ENCODE data around the gene SPC24. TPM values are rescaled to one million over a fixed set of nuclear protein-coding genes. Genes with fewer than 3 reads are reported as not detected.

The SPC24 gene
- total and polyA plus RNA-seq, 2 experiments from 2014 or later, result 8.8 to 11.5 TPM

GRCh38 chr19:11138601-11139300, 16.8 kb downstream of the SPC24 start:
- H3K4me1 ChIP-seq (ENCODE audit: insufficient read depth), result peaks cover 49% of the 10 kb centered on the region

GRCh38 chr19:11137542-11138384, 17.8 kb downstream of the SPC24 start:
- Histone ChIP-seq H2AFZ (peak overlapping the region; percentile 77), H3K9me3 (ENCODE audit: low read depth) (no peaks in the 10 kb centered on the region), H3K9me2 (replicated peaks; ENCODE audit: insufficient read depth) (no peaks in the 10 kb centered on the region), H3K4me3 (peak overlapping the region; percentile 20), H4K20me1 (ENCODE audit: insufficient read depth, poor library complexity, severe bottlenecking) (no peaks in the 10 kb centered on the region), H3K79me2 (no peaks in the 10 kb centered on the region), H3K27me3 (no peaks in the 10 kb centered on the region), H3K36me3 (replicated peaks; ENCODE audit: insufficient read depth, low read depth) (no peaks in the 10 kb centered on the region), H3K4me1 (ENCODE audit: insufficient read depth) (peaks cover 39% of the 10 kb centered on the region), H3K27ac (peak overlapping the region; percentile 93), H3K4me2 (peak overlapping the region; percentile 85)
- 7% methylated on average over 26 of the region's 28 CpGs for WGBS (ENCODE audit: low lambda C conversion rate, missing lambda C conversion rate)
- peak; percentile 88 for DNase-seq (ENCODE audit: low spot score)
- no peak for TF ChIP-seq EZH2 (IDR thresholded peaks at IDR 0.05; ENCODE audit: borderline replicate concordance)
- peak; percentile 90 for TF ChIP-seq CTCF (IDR thresholded peaks at IDR 0.05; ENCODE audit: poor library complexity)

More at GRCh38 chr19:11138601-11139300, 16.8 kb downstream of the SPC24 start:
- no peaks in the 10 kb centered on the region for H3K9me3 ChIP-seq (ENCODE audit: low read depth)
- no peak overlapping the region for H3K4me3 ChIP-seq
- H3K9me2 ChIP-seq (replicated peaks; ENCODE audit: insufficient read depth), result no peaks in the 10 kb centered on the region
- peak overlapping the region; percentile 85 for H3K4me2 ChIP-seq
- TF ChIP-seq EZH2 (IDR thresholded peaks at IDR 0.05; ENCODE audit: borderline replicate concordance), result no peak
- TF ChIP-seq CTCF (IDR thresholded peaks at IDR 0.05; ENCODE audit: poor library complexity), result no peak
- TF ChIP-seq EZH2phosphoT487 (IDR thresholded peaks at IDR 0.05; ENCODE audit: low read depth, severe bottlenecking, unreplicated experiment), result no peak
- H3K27ac ChIP-seq, result peak overlapping the region; percentile 93
- H3K27me3 ChIP-seq, result no peaks in the 10 kb centered on the region
- peak; percentile 86 for DNase-seq (ENCODE audit: low spot score)
- H3K36me3 ChIP-seq (replicated peaks; ENCODE audit: insufficient read depth, low read depth), result no peaks in the 10 kb centered on the region
- no peaks in the 10 kb centered on the region for H4K20me1 ChIP-seq (ENCODE audit: insufficient read depth, poor library complexity, severe bottlenecking)
- peak overlapping the region; percentile 33 for H2AFZ ChIP-seq
- no peaks in the 10 kb centered on the region for H3K79me2 ChIP-seq
- WGBS (ENCODE audit: low lambda C conversion rate, missing lambda C conversion rate), result 19% methylated on average over 11 of the region's 13 CpGs

GRCh38 chr19:11136400-11137101, 19.0 kb downstream of the SPC24 start:
- H3K4me2 ChIP-seq, result no peak overlapping the region
- no peaks in the 10 kb centered on the region for H4K20me1 ChIP-seq (ENCODE audit: insufficient read depth, poor library complexity, severe bottlenecking)
- no peaks in the 10 kb centered on the region for H3K9me3 ChIP-seq (ENCODE audit: low read depth)
- H3K4me1 ChIP-seq (ENCODE audit: insufficient read depth), result peaks cover 29% of the 10 kb centered on the region
- H3K9me2 ChIP-seq (replicated peaks; ENCODE audit: insufficient read depth), result no peaks in the 10 kb centered on the region
- no peaks in the 10 kb centered on the region for H3K79me2 ChIP-seq
- no peak overlapping the region for H2AFZ ChIP-seq
- H3K27ac ChIP-seq, result no peak overlapping the region
- H3K36me3 ChIP-seq (replicated peaks; ENCODE audit: insufficient read depth, low read depth), result no peaks in the 10 kb centered on the region
- TF ChIP-seq EZH2phosphoT487 (IDR thresholded peaks at IDR 0.05; ENCODE audit: low read depth, severe bottlenecking, unreplicated experiment), result no peak
- TF ChIP-seq CTCF (IDR thresholded peaks at IDR 0.05; ENCODE audit: poor library complexity), result no peak
- no peak for TF ChIP-seq EZH2 (IDR thresholded peaks at IDR 0.05; ENCODE audit: borderline replicate concordance)
- H3K27me3 ChIP-seq, result no peaks in the 10 kb centered on the region
- WGBS (ENCODE audit: low lambda C conversion rate, missing lambda C conversion rate), result 88% methylated on average over 14 of the region's 14 CpGs
- DNase-seq (ENCODE audit: low spot score), result no peak
- H3K4me3 ChIP-seq, result no peak overlapping the region
